ENCODE data around the gene TAF6L.
"Not testable (repeated sequence)": the region's sequence is repeated elsewhere in the genome, so short reads cannot be mapped to it uniquely, and the experiment has no call there.

Gene TAF6L

GRCh38 chr11:62771144-62772021, at the start of gene TAF6L:
TAF6L (plus strand) TSS chr11:62771396; CDS start chr11:62775784, 4,388 bp downstream.
- DNase-seq: peak; percentile 100

GRCh38 chr11:62721994-62722393, 49.2 kb upstream of the TAF6L start:
- peak; percentile 49 for DNase-seq

GRCh38 chr11:62724171-62724570, 47.0 kb upstream of the TAF6L start:
- DNase-seq: no peak

- DNase-seq: peak; percentile 23
Measured at GRCh38 chr11:62725646-62726045, 45.5 kb upstream of the TAF6L start.

- peak; percentile 40 for DNase-seq
Measured at GRCh38 chr11:62726156-62726914, 44.9 kb upstream of the TAF6L start.

GRCh38 chr11:62726915-62727164, 44.4 kb upstream of the TAF6L start:
- DNase-seq: no peak

- peak; percentile 100 for DNase-seq
Measured at GRCh38 chr11:62727165-62727871, 43.9 kb upstream of the TAF6L start, which contains the start of gene HNRNPUL2. HNRNPUL2 (minus strand) TSS chr11:62727457; CDS start chr11:62727156, 301 bp downstream.

GRCh38 chr11:62727872-62728170, 43.4 kb upstream of the TAF6L start:
- DNase-seq: peak; percentile 100

- DNase-seq: peak; percentile 97
Measured at GRCh38 chr11:62728171-62728988, 42.8 kb upstream of the TAF6L start, which contains the start of gene TTC9C. TTC9C (plus strand) TSS chr11:62728486; CDS start chr11:62728849, 363 bp downstream.

GRCh38 chr11:62730076-62730475, 41.1 kb upstream of the TAF6L start:
- DNase-seq: not testable (repeated sequence)

GRCh38 chr11:62732830-62733229, 38.4 kb upstream of the TAF6L start:
- peak; percentile 73 for DNase-seq

GRCh38 chr11:62737196-62737595, 34.0 kb upstream of the TAF6L start:
- no peak for DNase-seq

GRCh38 chr11:62747475-62748160, 23.6 kb upstream of the TAF6L start:
- DNase-seq: no peak

- not testable (repeated sequence) for DNase-seq
Measured at GRCh38 chr11:62749931-62750330, 21.3 kb upstream of the TAF6L start.

- DNase-seq: no peak
Measured at GRCh38 chr11:62752177-62752785, 18.9 kb upstream of the TAF6L start.

- no peak for DNase-seq
Measured at GRCh38 chr11:62752994-62753735, 18.0 kb upstream of the TAF6L start.

- DNase-seq: peak; percentile 100
Measured at GRCh38 chr11:62753736-62754603, 17.2 kb upstream of the TAF6L start, which contains the start of gene ZBTB3. ZBTB3 (minus strand) TSS chr11:62754160; CDS start chr11:62753664, 496 bp downstream.

- DNase-seq: no peak
Measured at GRCh38 chr11:62755086-62755615, 16.0 kb upstream of the TAF6L start.
